Measurements from ENCODE around the gene CD6. TPM values are rescaled to one million over a fixed set of nuclear protein-coding genes. Genes with fewer than 3 reads are reported as not detected.

Gene CD6
- total RNA-seq, 1 experiment from 2014 or later: 1.4 TPM

- ATAC-seq (no peak), DNase-seq (ENCODE audit: low read depth, low spot score) (no peak)
- RAD21 ChIA-PET (ENCODE audit: low non-redundant PET in 1 of 2, low total read pairs in 2 of 2, uncharacterized antibody in 2 of 2, unreplicated experiment in 2 of 2): no interaction called here
- BruUV-seq (replicated peaks): no TSS peak
- no peaks in the 10 kb centered on the region for H3K9me3 ChIP-seq (ENCODE audit: control insufficient read depth in 1 of 2, insufficient read depth in 1 of 2, low read depth in 1 of 2, low read length in 2 of 2)
- H3K4me1 ChIP-seq (ENCODE audit: control insufficient read depth in 1 of 2, insufficient read depth in 2 of 2, low read length in 2 of 2): peaks cover 7 to 17% of the 10 kb centered on the region in 2 experiments
- no peak overlapping the region for H3K9ac ChIP-seq (ENCODE audit: low read length)
- H2AFZ ChIP-seq (ENCODE audit: low read depth, low read length, poor library complexity, severe bottlenecking): no peak overlapping the region
- no peaks in the 10 kb centered on the region for H4K20me1 ChIP-seq (ENCODE audit: insufficient read depth)
- TF ChIP-seq, protein P1, sequence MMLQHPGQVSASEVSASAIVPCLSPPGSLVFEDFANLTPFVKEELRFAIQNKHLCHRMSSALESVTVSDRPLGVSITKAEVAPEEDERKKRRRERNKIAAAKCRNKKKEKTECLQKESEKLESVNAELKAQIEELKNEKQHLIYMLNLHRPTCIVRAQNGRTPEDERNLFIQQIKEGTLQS (IDR thresholded peaks at IDR 0.05): no peak
- TF ChIP-seq ELF1 (IDR thresholded peaks at IDR 0.05; ENCODE audit: borderline replicate concordance, low read depth) (no peak), RAD21 (IDR thresholded peaks at IDR 0.05; ENCODE audit: low read depth) (no peak), JUND (IDR thresholded peaks at IDR 0.05) (no peak), SP1 (IDR thresholded peaks at IDR 0.05; ENCODE audit: low read depth) (no peak), CTCF (IDR thresholded peaks at IDR 0.05 in 2 of 3, conservative IDR thresholded peaks at IDR 0.05 in 1 of 3; ENCODE audit: borderline replicate concordance in 1 of 3, insufficient read depth in 1 of 3, low read depth in 2 of 3, low read length in 2 of 3) (no peak), ZFX (IDR thresholded peaks at IDR 0.05) (no peak), POLR2AphosphoS5 (IDR thresholded peaks at IDR 0.05; ENCODE audit: low read depth, low read length) (no peak), FOSL1 (IDR thresholded peaks at IDR 0.05; ENCODE audit: low read depth) (no peak), CEBPB (IDR thresholded peaks at IDR 0.05; ENCODE audit: low read depth) (no peak), YY1 (IDR thresholded peaks at IDR 0.05; ENCODE audit: extremely low read depth, insufficient replicate concordance, low read depth, low read length) (no peak), POLR2A (IDR thresholded peaks at IDR 0.05; ENCODE audit: borderline replicate concordance, extremely low read depth, insufficient read depth, insufficient read length) (no peak), EZH2 (IDR thresholded peaks at IDR 0.05) (no peak)
- TF ChIP-seq, protein P2, sequence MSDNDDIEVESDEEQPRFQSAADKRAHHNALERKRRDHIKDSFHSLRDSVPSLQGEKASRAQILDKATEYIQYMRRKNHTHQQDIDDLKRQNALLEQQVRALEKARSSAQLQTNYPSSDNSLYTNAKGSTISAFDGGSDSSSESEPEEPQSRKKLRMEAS (IDR thresholded peaks at IDR 0.05): no peak
- TF ChIP-seq, protein P3, sequence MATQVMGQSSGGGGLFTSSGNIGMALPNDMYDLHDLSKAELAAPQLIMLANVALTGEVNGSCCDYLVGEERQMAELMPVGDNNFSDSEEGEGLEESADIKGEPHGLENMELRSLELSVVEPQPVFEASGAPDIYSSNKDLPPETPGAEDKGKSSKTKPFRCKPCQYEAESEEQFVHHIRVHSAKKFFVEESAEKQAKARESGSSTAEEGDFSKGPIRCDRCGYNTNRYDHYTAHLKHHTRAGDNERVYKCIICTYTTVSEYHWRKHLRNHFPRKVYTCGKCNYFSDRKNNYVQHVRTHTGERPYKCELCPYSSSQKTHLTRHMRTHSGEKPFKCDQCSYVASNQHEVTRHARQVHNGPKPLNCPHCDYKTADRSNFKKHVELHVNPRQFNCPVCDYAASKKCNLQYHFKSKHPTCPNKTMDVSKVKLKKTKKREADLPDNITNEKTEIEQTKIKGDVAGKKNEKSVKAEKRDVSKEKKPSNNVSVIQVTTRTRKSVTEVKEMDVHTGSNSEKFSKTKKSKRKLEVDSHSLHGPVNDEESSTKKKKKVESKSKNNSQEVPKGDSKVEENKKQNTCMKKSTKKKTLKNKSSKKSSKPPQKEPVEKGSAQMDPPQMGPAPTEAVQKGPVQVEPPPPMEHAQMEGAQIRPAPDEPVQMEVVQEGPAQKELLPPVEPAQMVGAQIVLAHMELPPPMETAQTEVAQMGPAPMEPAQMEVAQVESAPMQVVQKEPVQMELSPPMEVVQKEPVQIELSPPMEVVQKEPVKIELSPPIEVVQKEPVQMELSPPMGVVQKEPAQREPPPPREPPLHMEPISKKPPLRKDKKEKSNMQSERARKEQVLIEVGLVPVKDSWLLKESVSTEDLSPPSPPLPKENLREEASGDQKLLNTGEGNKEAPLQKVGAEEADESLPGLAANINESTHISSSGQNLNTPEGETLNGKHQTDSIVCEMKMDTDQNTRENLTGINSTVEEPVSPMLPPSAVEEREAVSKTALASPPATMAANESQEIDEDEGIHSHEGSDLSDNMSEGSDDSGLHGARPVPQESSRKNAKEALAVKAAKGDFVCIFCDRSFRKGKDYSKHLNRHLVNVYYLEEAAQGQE (IDR thresholded peaks at IDR 0.05; ENCODE audit: low read depth): no peak
- TF ChIP-seq, protein P4, sequence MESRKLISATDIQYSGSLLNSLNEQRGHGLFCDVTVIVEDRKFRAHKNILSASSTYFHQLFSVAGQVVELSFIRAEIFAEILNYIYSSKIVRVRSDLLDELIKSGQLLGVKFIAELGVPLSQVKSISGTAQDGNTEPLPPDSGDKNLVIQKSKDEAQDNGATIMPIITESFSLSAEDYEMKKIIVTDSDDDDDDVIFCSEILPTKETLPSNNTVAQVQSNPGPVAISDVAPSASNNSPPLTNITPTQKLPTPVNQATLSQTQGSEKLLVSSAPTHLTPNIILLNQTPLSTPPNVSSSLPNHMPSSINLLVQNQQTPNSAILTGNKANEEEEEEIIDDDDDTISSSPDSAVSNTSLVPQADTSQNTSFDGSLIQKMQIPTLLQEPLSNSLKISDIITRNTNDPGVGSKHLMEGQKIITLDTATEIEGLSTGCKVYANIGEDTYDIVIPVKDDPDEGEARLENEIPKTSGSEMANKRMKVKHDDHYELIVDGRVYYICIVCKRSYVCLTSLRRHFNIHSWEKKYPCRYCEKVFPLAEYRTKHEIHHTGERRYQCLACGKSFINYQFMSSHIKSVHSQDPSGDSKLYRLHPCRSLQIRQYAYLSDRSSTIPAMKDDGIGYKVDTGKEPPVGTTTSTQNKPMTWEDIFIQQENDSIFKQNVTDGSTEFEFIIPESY (IDR thresholded peaks at IDR 0.05; ENCODE audit: extremely low read depth, insufficient replicate concordance, low read length): no peak
- H3K9me2 ChIP-seq (ENCODE audit: insufficient read depth): no peaks in the 10 kb centered on the region
- no peaks in the 10 kb centered on the region for H3K36me3 ChIP-seq (ENCODE audit: control insufficient read depth in 1 of 2, insufficient read depth in 2 of 2, low read length in 2 of 2)
- H3K79me2 ChIP-seq (ENCODE audit: insufficient read depth, low read length): no peaks in the 10 kb centered on the region
- H3K27me3 ChIP-seq (ENCODE audit: insufficient read depth, low read length): no peaks in the 10 kb centered on the region
- H3K4me3 ChIP-seq (replicated peaks in 1 of 2; ENCODE audit: low read depth in 1 of 2, low read length in 2 of 2): no peak overlapping the region
- POLR2A ChIA-PET: interaction anchor here (0.6 kb wide), 1 partner anchor 31 kb away, joined by 3 read pairs; no protein-coding TSS in a partner anchor
- H3K4me2 ChIP-seq (ENCODE audit: low read length): no peak overlapping the region
- intact Hi-C loops (cut with micrococcal nuclease): no loop called here
- CTCF ChIA-PET: no interaction called here
- no peak overlapping the region for H3K27ac ChIP-seq (ENCODE audit: low read depth, low read length)
Measured at GRCh38 chr11:61057615-61058014, 86.1 kb downstream of the CD6 start.

All from HCT116 (cell line).